ENCODE measurements around the gene ZNF804B.

Gene ZNF804B

DNA sequence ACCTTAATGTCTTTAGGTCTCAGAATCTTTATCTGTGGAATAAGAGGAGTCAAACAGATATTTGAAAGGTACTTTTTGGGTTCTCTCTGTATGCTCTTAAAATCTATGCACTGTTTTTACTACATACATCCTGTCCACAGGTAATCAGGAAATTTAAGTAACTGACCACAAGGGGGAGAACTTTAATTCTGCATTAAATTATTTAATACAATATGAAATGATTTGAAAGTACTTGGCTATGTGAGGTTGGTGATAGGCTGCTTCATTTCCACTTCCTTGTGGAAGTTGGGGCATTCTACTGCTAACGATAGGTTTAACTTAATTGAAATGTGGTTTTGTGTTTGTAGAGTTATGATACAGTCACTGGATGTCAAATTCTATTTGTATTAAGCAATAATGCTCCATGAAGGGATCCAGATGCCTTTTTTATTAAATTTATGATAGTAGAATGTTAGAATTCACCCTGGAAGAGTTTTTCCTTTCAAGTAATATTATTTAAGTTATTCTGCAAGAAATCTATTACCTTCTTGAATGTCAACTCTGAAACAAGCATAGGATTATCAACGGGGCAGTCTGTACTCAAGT lies 30.1 kb downstream of the ZNF804B start:
- Histone ChIP-seq H2AK5ac (ENCODE audit: low read length) (no peak overlapping the region), H4K91ac (ENCODE audit: low read depth, low read length) (no peak overlapping the region), H3K23ac (ENCODE audit: low read length) (no peak overlapping the region), H3K4me2 (ENCODE audit: low read length) (no peak overlapping the region), H3K79me2 (ENCODE audit: control insufficient read depth, insufficient read depth, low read length, poor library complexity) (no peaks in the 10 kb centered on the region), H3K4ac (ENCODE audit: low read depth, low read length) (no peak overlapping the region), H2BK5ac (ENCODE audit: low read depth, low read length, poor library complexity) (no peak overlapping the region), H3K79me1 (ENCODE audit: low read length) (no peaks in the 10 kb centered on the region), H4K12ac (ENCODE audit: low read depth, low read length) (no peak overlapping the region), H3K27me3 (ENCODE audit: insufficient read depth, low read length) (no peaks in the 10 kb centered on the region), H3K4me3 (ENCODE audit: low read depth, low read length) (no peak overlapping the region), H3K18ac (ENCODE audit: low read length) (no peak overlapping the region), H3K9me3 (ENCODE audit: insufficient read depth, low read depth, low read length) (no peaks in the 10 kb centered on the region), H2BK120ac (ENCODE audit: insufficient read depth, low read length, poor library complexity) (no peak overlapping the region), H3K14ac (ENCODE audit: low read length) (no peak overlapping the region), H4K8ac (ENCODE audit: low read depth, low read length) (no peak overlapping the region), H2AFZ (ENCODE audit: insufficient read depth, low read length, poor library complexity) (no peak overlapping the region), H3K4me1 (ENCODE audit: control insufficient read depth in 1 of 2, insufficient read depth in 2 of 2, low read length in 2 of 2) (no peaks in the 10 kb centered on the region), H3K27ac (ENCODE audit: low read depth, low read length) (no peak overlapping the region), H2BK12ac (ENCODE audit: low read length) (no peak overlapping the region), H3K36me3 (ENCODE audit: control insufficient read depth in 1 of 2, insufficient read depth in 2 of 2, low read length in 2 of 2) (no peaks in the 10 kb centered on the region), H3K9ac (ENCODE audit: low read length) (no peak overlapping the region)
- peak in 1 of 2 donors; percentile 50 for DNase-seq
- WGBS (ENCODE audit: extremely low coverage, insufficient coverage, insufficient read length) = no CpG with 5 or more reads among the region's 2 CpGs

DNA sequence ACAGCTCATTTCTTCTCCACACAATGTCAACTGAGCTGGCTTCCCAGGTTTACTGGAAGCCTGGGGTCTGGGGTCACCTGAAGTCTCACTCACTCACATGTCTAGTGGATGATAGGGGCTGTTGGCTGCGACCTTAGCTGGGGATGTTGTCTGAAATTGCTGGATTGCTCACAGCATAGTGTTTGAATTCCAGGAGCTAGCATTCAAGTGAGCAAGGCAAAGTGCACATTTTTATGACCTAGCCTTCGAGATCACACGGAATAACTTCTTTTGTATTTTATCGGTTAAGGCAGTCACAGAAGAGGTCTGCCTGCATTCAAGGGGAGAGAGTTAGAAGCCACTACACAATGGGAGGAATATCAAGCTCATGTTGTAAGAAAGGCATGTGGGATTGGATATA lies 32.4 kb downstream of the ZNF804B start:
- Histone ChIP-seq H4K91ac (ENCODE audit: low read depth, low read length) (no peak overlapping the region), H3K79me1 (ENCODE audit: low read length) (no peaks in the 10 kb centered on the region), H4K8ac (ENCODE audit: low read depth, low read length) (no peak overlapping the region), H3K4me1 (ENCODE audit: control insufficient read depth in 1 of 2, insufficient read depth in 2 of 2, low read length in 2 of 2) (no peaks in the 10 kb centered on the region), H3K27ac (ENCODE audit: low read depth, low read length) (no peak overlapping the region), H3K79me2 (ENCODE audit: control insufficient read depth, insufficient read depth, low read length, poor library complexity) (no peaks in the 10 kb centered on the region), H3K9ac (ENCODE audit: low read length) (no peak overlapping the region), H3K23ac (ENCODE audit: low read length) (no peak overlapping the region), H3K18ac (ENCODE audit: low read length) (no peak overlapping the region), H3K4ac (ENCODE audit: low read depth, low read length) (no peak overlapping the region), H4K12ac (ENCODE audit: low read depth, low read length) (no peak overlapping the region), H2BK5ac (ENCODE audit: low read depth, low read length, poor library complexity) (no peak overlapping the region), H3K27me3 (ENCODE audit: insufficient read depth, low read length) (no peaks in the 10 kb centered on the region), H3K9me3 (ENCODE audit: insufficient read depth, low read depth, low read length) (no peaks in the 10 kb centered on the region), H2BK120ac (ENCODE audit: insufficient read depth, low read length, poor library complexity) (no peak overlapping the region), H2AK5ac (ENCODE audit: low read length) (no peak overlapping the region), H3K36me3 (ENCODE audit: control insufficient read depth in 1 of 2, insufficient read depth in 2 of 2, low read length in 2 of 2) (no peaks in the 10 kb centered on the region), H3K14ac (ENCODE audit: low read length) (no peak overlapping the region), H3K4me3 (ENCODE audit: low read depth, low read length) (no peak overlapping the region), H3K4me2 (ENCODE audit: low read length) (no peak overlapping the region), H2AFZ (ENCODE audit: insufficient read depth, low read length, poor library complexity) (no peak overlapping the region), H2BK12ac (ENCODE audit: low read length) (no peak overlapping the region)
- peak in 1 of 2 donors; percentile 1 for DNase-seq
- WGBS (ENCODE audit: extremely low coverage, insufficient coverage, insufficient read length) = no CpG with 5 or more reads among the region's 4 CpGs

DNA sequence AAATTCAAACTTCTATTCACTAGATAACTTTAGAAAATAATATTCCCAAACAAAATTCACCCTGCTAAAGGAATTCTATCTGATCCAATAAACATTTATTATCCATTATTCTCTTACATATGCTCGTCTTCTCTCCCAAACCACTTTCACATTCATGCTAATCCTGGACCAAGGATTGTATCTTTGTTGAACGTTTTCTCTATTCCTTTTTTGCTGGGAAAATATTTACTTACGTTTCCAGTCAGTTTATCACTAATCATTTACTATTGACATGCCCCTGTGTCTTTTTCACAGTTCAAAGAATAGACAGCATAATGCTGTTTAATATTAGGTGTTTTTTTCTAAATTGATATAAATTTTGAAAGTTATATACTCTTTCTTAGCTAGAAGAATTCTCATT lies 32.9 kb downstream of the ZNF804B start:
- H4K91ac ChIP-seq (ENCODE audit: low read depth, low read length) = no peak overlapping the region
- H2BK5ac ChIP-seq (ENCODE audit: low read depth, low read length, poor library complexity) = no peak overlapping the region
- H3K27ac ChIP-seq (ENCODE audit: low read depth, low read length) = no peak overlapping the region
- H3K4ac ChIP-seq (ENCODE audit: low read depth, low read length) = no peak overlapping the region
- no peak overlapping the region for H3K18ac ChIP-seq (ENCODE audit: low read length)
- no peak overlapping the region for H4K12ac ChIP-seq (ENCODE audit: low read depth, low read length)
- H3K9me3 ChIP-seq (ENCODE audit: insufficient read depth, low read depth, low read length) = no peaks in the 10 kb centered on the region
- no peaks in the 10 kb centered on the region for H3K36me3 ChIP-seq (ENCODE audit: control insufficient read depth in 1 of 2, insufficient read depth in 2 of 2, low read length in 2 of 2)
- H3K9ac ChIP-seq (ENCODE audit: low read length) = no peak overlapping the region
- H3K23ac ChIP-seq (ENCODE audit: low read length) = no peak overlapping the region
- no peak overlapping the region for H2AK5ac ChIP-seq (ENCODE audit: low read length)
- no peaks in the 10 kb centered on the region for H3K79me2 ChIP-seq (ENCODE audit: control insufficient read depth, insufficient read depth, low read length, poor library complexity)
- no peak overlapping the region for H3K4me3 ChIP-seq (ENCODE audit: low read depth, low read length)
- H3K4me1 ChIP-seq (ENCODE audit: control insufficient read depth in 1 of 2, insufficient read depth in 2 of 2, low read length in 2 of 2) = no peaks in the 10 kb centered on the region
- no CpG with 5 or more reads among the region's 3 CpGs for WGBS (ENCODE audit: extremely low coverage, insufficient coverage, insufficient read length)
- no peak overlapping the region for H2BK12ac ChIP-seq (ENCODE audit: low read length)
- H2AFZ ChIP-seq (ENCODE audit: insufficient read depth, low read length, poor library complexity) = no peak overlapping the region
- H3K79me1 ChIP-seq (ENCODE audit: low read length) = no peaks in the 10 kb centered on the region
- H2BK120ac ChIP-seq (ENCODE audit: insufficient read depth, low read length, poor library complexity) = no peak overlapping the region
- no peak overlapping the region for H3K4me2 ChIP-seq (ENCODE audit: low read length)
- no peak overlapping the region for H4K8ac ChIP-seq (ENCODE audit: low read depth, low read length)
- H3K27me3 ChIP-seq (ENCODE audit: insufficient read depth, low read length) = no peaks in the 10 kb centered on the region
- H3K14ac ChIP-seq (ENCODE audit: low read length) = no peak overlapping the region
- DNase-seq = no peak

DNA sequence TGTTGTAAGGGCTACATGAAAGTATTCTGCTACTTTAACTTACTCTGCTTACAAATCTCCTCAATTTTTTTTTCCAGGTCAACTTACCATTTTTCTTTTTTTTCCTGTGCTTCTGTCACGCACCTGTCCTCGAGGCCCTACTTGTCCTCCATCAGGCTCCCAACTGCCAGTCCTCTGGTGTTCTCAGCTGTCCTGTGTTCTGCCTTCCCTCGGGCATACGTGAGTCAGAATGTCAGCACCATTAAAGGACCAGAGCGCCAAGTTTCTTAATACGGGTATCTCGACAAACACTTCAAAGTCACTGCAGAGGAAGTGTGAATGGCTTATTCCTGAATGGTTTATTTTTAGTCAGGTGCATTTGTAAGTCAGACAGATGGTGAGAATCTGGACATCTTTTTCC lies 36.1 kb downstream of the ZNF804B start, which contains the start of gene TEX47:
Gene TEX47, minus strand, starts transcription at position 185 of the 400 bp plus-strand sequence. CDS start 795 bp downstream, outside the sequence.
- no peak within 1 kb of the TSS for H3K9ac ChIP-seq (ENCODE audit: low read length)
- no peak within 1 kb of the TSS for H3K23ac ChIP-seq (ENCODE audit: low read length)
- no peaks in the 10 kb centered on the region for H3K4me1 ChIP-seq (ENCODE audit: control insufficient read depth in 1 of 2, insufficient read depth in 2 of 2, low read length in 2 of 2)
- no peaks in the 10 kb centered on the region for H3K79me1 ChIP-seq (ENCODE audit: low read length)
- no peaks in the 10 kb centered on the region for H3K36me3 ChIP-seq (ENCODE audit: control insufficient read depth in 1 of 2, insufficient read depth in 2 of 2, low read length in 2 of 2)
- H3K18ac ChIP-seq (ENCODE audit: low read length) = no peak within 1 kb of the TSS
- no peak within 1 kb of the TSS for H2BK12ac ChIP-seq (ENCODE audit: low read length)
- no peak within 1 kb of the TSS for H2AFZ ChIP-seq (ENCODE audit: insufficient read depth, low read length, poor library complexity)
- no peak within 1 kb of the TSS for H2BK120ac ChIP-seq (ENCODE audit: insufficient read depth, low read length, poor library complexity)
- no peak within 1 kb of the TSS for H3K14ac ChIP-seq (ENCODE audit: low read length)
- no peak within 1 kb of the TSS for H3K4me2 ChIP-seq (ENCODE audit: low read length)
- no peaks in the 10 kb centered on the region for H3K9me3 ChIP-seq (ENCODE audit: insufficient read depth, low read depth, low read length)
- no peak within 1 kb of the TSS for H3K4me3 ChIP-seq (ENCODE audit: low read depth, low read length)
- WGBS (ENCODE audit: extremely low coverage, insufficient coverage, insufficient read length) = no CpG with 5 or more reads among the region's 7 CpGs
- H4K8ac ChIP-seq (ENCODE audit: low read depth, low read length) = no peak within 1 kb of the TSS
- no peak within 1 kb of the TSS for H2BK5ac ChIP-seq (ENCODE audit: low read depth, low read length, poor library complexity)
- no peak within 1 kb of the TSS for H4K12ac ChIP-seq (ENCODE audit: low read depth, low read length)
- H3K79me2 ChIP-seq (ENCODE audit: control insufficient read depth, insufficient read depth, low read length, poor library complexity) = no peaks in the 10 kb centered on the region
- H2AK5ac ChIP-seq (ENCODE audit: low read length) = no peak within 1 kb of the TSS
- no peak within 1 kb of the TSS for H3K4ac ChIP-seq (ENCODE audit: low read depth, low read length)
- no peak within 1 kb of the TSS for H3K27ac ChIP-seq (ENCODE audit: low read depth, low read length)
- H4K91ac ChIP-seq (ENCODE audit: low read depth, low read length) = no peak within 1 kb of the TSS
- DNase-seq = peak; percentile 30 to 42
- H3K27me3 ChIP-seq (ENCODE audit: insufficient read depth, low read length) = no peaks in the 10 kb centered on the region
